ENCODE measurements around the gene DCP2.

The DCP2 gene

GRCh38 chr5:112975721-112976431 lies 722 bp upstream of the DCP2 start:
- no peak for DNase-seq (ENCODE audit: low spot score)
- no peak for TF ChIP-seq CTCF (IDR thresholded peaks at IDR 0.05; ENCODE audit: extremely low read depth, insufficient read depth, missing control alignments)

GRCh38 chr5:112977440-112977861 lies 853 bp downstream of the DCP2 start:
- in situ Hi-C loops (cut with MboI; ENCODE audit: low pct_unique_long_range_greater_than_20kb, low sequenced_read_pairs, unreplicated experiment): no loop called here
- DNase-seq (ENCODE audit: low spot score): no peak
- TF ChIP-seq CTCF (IDR thresholded peaks at IDR 0.05; ENCODE audit: extremely low read depth, insufficient read depth, missing control alignments): no peak

More at GRCh38 chr5:112975721-112976431, 722 bp upstream of the DCP2 start:
- in situ Hi-C loops (cut with MboI; ENCODE audit: low pct_unique_long_range_greater_than_20kb, low sequenced_read_pairs, unreplicated experiment): no loop called here

- DNase-seq (ENCODE audit: low spot score): no peak
- in situ Hi-C loops (cut with MboI; ENCODE audit: low pct_unique_long_range_greater_than_20kb, low sequenced_read_pairs, unreplicated experiment): no loop called here
- TF ChIP-seq CTCF (IDR thresholded peaks at IDR 0.05; ENCODE audit: extremely low read depth, insufficient read depth, missing control alignments): no peak
Observed at GRCh38 chr5:112978836-112979235, 2.2 kb downstream of the DCP2 start.

GRCh38 chr5:112979723-112980122 lies 3.1 kb downstream of the DCP2 start:
- TF ChIP-seq CTCF (IDR thresholded peaks at IDR 0.05; ENCODE audit: extremely low read depth, insufficient read depth, missing control alignments): no peak
- no peak for DNase-seq (ENCODE audit: low spot score)
- in situ Hi-C loops (cut with MboI; ENCODE audit: low pct_unique_long_range_greater_than_20kb, low sequenced_read_pairs, unreplicated experiment): no loop called here

- no peak for DNase-seq (ENCODE audit: low spot score)
- in situ Hi-C loops (cut with MboI; ENCODE audit: low pct_unique_long_range_greater_than_20kb, low sequenced_read_pairs, unreplicated experiment): no loop called here
- TF ChIP-seq CTCF (IDR thresholded peaks at IDR 0.05; ENCODE audit: extremely low read depth, insufficient read depth, missing control alignments): no peak
Observed at GRCh38 chr5:112983363-112983762, 6.8 kb downstream of the DCP2 start.

- in situ Hi-C loops (cut with MboI; ENCODE audit: low pct_unique_long_range_greater_than_20kb, low sequenced_read_pairs, unreplicated experiment): no loop called here
- no peak for DNase-seq (ENCODE audit: low spot score)
- TF ChIP-seq CTCF (IDR thresholded peaks at IDR 0.05; ENCODE audit: extremely low read depth, insufficient read depth, missing control alignments): no peak
Observed at GRCh38 chr5:112986224-112986623, 9.6 kb downstream of the DCP2 start.

Measured in GM13977 (cell line).